Astrocyte of the hippocampus (primary cell): Measurements from ENCODE around the gene SPECC1.

ENCODE experiments used
- DNase-seq: peaks from one replicate; pipeline ENCODE4 v3.0.0; 2011; ENCODE audit warnings: low read depth, low spot score

SPECC1 gene

DNA sequence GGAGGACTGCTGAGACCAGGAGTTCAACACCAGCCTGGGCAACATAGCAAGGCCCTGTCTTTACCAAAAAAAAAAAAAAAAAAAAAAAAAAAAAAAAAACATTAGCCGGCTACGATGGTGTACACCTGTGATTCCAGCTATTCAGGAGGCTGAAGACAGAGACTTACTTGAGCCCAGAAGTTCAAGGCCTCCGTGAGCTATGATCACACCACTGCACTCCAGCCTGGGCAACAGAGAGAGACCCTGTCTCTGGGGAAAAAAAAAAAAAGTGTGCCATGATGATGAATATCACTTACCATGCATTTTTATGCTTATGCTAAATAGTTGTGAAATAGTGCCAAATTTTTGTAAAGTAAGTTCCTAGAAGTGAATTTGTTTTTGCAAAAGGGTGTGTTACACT lies 261.2 kb downstream of the SPECC1 start:
- DNase-seq, result no peak

DNA sequence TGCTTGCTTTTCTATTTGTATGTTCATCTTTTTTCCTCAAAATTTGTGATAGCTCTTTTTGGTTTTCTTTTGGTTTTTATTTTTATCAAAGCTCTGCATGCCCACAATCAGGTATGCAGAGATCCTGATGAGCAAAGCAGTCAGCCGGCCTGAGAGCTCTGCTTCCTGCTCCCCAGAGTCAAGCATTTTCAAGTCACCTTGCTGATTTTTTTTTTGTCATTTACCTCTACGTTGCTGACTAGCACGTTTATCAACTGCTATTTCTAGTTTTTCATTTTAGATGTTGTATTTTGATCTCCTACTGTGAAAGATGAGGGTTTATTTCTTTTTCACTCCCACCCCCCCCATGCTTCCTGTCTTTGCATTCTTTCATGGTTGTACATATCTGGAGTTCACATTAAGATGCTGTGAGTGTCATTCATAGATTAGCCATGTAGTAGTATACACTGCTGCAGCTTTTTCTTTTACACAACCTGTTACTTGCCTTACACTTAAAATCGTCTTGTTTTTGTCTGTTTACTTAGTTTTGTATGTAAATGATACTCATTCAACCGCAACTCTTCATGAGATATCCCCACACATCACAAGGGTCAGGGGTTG lies 262.0 kb downstream of the SPECC1 start:
- DNase-seq, result no peak

DNA sequence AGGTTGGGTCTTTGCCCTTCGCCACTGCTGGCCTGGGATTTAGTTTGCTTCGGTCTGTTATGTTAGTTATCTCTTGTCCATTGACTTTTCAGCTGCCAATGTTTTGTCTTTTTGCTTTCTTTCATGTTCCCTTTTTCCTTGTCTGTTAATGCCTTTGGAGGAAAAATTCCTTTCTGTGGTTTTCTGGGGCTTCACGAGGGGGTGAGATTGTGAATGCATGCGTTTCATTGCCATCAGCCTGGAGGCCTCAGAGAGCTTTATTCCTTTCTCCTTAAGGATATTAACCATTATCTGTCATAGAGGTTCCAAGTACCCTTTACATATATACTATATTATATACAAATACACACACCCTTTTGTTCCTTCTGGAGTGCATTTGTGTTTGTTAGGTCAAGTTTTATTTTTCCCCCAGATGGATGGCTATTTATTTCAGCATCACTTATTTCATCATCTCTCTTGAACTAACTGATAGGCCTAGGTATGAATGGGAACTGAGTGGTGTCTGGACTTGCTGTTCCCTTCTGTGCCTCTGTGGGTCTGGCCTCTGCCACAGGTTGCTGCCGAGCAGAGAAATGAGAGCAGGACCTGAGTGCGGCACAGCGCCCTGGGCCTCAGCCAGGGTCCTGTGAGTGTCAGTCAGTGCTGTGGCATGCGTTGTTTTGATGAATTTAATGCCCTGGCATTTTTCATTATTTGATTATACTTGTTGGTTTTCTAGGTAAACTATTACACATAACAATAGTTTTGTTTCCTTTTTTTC lies 264.8 kb downstream of the SPECC1 start:
- DNase-seq, result peak; percentile 56

DNA sequence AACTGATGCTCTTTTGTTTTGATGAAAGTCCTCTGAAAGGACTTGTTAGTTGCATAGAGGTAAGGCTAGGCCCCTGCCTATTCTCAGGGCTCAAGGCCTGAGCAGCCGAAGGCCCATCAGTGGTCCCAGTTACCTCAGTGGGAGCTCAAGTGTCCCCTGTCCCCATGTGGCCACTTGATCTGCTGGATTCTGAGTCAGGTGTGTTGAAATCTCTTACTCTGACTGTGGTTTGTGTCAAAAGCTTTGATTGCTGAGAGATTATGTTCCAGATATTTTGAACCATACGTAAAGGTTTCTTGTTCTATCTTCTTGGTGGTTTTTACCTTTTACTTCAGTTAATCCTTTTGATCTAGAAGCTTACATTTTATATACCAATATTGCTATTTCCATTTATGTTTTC lies 266.5 kb downstream of the SPECC1 start:
- no peak for DNase-seq

DNA sequence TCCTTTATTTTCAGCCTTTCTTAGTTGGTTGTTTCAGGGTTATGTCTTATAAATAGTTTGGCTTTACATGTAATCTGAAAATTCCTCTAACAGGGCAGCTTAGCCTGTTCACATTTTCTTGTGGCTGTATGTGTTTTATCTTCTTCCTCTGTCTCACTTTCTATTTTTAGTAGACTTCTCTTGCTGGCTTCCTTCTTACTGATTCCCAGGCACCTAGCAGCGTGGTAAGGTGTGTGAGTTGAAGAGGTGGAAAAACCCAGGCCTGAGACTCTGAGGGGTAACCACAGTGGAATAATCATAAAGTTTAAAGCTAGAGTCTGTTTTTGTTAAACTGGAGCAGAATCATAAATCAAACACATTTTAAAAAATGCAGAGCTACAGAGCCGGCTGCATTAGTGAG lies 267.3 kb downstream of the SPECC1 start:
- DNase-seq, result no peak

DNA sequence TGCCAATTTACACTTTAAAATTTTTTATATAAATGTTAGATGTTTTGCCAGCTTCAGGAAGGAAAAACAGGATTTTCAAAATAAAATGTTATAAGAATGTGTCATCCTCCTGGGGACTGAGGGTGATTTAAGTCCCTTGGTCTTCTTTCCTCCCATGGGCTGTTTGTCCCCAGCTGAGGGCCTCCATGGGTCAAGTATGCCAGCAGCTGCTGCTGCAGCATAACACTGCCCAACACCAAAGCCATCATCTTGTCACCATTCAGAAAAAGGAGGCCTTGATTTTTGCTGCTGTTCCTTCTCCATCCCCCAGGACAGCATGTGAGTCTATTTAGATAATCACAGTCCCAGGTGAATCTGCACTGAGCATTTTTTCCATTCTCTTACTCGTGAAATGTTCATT lies 269.6 kb downstream of the SPECC1 start:
- DNase-seq, result no peak

DNA sequence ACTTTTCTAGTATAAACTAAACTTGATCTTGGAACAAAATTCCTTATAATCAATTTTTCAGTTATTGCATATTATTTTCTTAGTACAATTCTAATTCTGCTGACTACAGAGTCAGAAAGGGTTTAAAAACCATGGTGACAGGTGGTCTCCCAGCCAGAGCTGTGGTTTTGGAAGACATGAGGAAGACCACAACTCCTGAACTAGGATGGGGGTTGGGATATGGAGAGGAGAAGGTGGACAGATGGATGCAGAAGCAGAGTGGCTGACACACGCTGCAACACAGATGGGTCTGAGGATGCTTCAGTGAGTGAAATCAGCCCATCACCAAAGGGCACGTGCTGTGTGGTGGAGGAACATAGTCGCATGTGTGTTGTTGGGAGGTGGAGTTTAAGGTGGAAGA lies 270.5 kb downstream of the SPECC1 start:
- no peak for DNase-seq

DNA sequence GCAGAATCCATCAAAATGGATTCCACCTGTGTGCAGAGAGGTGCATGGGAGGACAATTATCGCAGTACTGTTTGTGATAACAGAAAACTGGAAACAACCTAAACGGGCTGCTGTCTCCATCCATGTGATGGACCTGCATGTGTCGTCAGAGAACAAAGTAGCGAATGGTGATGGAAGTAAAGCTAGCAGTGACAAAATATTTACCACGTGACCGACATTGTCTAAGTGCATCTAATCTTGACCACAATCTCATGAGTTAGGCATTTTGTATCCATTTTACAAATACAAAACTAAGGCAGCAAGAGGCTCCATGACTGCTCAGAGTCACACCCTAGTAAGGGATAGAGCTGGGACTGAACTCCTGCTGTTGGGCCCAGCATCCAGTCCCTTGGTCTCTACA lies 270.9 kb downstream of the SPECC1 start:
- no peak for DNase-seq

DNA sequence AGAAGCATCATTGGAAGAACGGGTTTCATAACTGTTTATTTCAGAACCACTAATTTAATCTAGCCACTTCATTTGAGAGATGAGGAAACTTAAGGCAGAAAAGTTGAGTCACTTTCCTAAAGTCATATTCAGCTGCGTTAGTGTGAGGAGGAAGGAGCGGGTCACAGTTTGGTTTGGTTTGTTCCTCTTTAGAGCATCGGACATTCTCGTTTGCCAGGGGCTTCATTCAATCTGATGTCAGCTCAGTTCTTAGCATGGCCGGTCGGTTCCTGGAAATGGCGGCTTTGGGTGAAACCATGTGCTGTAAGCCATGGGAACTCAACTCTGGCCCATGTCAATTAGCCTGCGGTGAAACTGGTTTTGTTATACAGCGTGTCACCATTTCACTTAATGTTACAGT lies 271.7 kb downstream of the SPECC1 start:
- no peak for DNase-seq

DNA sequence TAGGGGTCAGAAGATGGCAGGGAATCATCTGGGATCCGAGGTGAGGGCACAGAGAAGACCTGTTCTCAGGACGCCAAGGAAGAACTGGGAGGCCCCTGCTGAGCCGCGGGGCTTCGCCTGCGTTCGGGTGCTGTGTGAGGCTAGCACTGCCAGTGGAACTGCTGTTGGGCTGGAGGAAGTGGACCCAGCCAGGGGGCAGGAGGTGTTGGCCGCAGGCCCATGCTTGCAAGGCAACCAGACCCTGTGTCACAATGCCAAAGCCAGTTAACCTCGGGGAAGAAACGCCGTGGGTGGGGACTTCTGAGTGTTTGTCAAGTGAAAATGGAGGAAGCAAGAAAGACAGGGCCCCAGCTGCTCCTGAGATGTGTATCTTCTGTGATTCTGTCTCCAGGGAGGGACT lies 272.7 kb downstream of the SPECC1 start:
- DNase-seq, result no peak

DNA sequence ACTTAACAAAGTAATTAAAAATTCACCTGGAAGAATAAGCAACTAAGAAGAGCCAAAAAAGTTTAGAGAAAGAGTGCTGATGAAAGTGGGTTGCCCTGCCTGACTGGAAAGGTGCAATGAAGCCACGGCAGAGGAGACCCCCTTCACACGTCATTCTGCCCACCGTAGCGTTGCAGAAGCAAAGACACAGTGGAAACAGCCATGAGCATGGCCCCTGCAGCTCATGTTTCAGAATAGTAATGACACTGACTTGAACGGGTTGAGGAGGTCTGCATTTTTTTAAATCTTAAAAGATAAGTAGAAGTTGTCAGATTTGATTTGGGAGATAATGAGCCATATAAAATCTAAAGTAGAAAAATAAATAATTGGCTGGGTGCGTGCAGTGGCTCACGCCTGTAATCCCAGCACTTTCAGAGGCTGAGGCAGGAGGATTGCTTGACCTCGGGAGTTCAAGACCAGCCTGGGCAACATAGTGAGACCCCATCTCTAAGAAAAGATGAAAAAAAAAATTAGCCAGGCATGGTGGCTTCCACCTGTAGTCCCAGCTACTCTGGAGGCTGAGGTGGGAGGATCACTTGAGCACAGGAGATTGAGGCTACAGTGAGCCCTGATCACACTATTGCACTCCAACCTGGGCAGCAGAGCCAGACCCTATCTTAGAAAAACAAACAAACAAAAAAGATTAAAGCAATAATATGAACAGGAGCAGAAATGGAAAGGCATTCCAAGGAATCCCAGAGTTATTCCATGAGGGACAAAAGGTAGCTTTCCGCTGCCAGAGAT lies 273.6 kb downstream of the SPECC1 start:
- no peak for DNase-seq

DNA sequence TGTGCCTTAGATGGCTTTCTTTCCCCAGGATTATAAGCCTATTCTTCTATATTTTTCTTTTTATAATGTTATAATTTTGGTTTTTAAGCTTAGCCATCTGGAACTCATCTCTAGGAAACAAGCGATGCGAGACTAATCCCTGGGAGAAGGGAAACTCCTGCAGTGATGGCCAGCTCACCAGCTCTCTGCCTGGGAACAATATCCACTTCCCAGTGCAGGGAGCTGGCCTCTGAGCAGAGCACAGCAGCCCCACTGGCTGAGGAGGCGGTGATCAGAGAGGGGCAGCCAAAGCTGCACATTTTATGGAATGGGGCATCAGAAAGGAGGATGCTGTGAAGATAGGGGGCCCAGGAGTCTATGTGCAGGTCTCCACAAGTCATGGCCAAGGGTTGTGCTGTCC lies 274.9 kb downstream of the SPECC1 start:
- DNase-seq, result peak; percentile 42

DNA sequence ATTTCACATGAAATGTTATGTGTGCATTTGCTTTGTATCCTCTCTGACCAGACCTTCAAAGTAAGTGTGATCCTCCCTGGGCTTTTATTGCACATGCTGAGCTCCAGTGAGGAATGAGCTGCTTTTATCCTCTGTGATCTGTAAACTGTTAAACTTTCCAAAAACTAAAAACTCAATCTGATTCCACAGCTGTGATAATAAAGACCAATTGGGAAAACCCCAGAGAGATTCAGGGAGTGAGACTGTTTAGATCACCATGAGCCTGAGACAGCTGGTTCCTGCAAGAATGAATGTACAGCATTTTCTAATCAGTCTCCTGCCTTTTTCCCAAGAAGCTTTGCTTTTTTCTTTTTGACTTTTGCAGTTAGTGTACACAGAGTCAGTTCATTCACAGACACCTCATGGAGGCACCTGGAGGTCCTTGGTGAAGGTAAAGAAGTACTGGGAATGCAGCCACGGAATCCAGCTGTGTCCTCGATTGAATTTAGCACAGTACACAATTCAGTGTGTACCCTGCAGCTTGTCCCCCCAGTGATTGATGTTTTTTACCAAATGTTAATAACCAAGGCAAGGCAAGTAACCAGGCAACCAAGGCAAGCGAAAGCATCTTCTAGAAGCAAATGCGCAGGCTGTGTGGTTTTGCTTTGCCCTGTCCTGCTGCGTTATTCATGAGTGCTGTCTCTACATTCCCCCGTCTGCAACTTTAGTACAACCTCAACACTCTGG lies 275.6 kb downstream of the SPECC1 start:
- no peak for DNase-seq

DNA sequence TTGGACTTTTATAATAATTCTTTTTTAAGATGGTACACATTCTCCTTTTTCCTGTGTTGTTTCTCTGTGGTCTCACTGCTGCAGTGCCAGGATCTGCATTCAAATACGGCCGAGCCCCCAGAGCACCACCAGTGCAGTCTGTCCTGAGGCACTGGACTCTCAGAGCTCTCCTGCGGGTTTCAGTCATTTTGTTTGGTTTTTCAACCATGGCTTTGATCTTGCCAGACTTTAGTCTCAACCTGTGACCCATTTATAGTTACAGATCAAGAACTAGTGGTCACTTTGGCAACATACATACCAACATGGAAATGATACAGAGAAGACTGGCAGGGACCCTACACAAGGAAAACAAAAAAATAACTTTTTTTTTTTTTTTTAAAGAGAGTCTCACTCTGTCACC lies 280.8 kb downstream of the SPECC1 start:
- DNase-seq, result no peak

DNA sequence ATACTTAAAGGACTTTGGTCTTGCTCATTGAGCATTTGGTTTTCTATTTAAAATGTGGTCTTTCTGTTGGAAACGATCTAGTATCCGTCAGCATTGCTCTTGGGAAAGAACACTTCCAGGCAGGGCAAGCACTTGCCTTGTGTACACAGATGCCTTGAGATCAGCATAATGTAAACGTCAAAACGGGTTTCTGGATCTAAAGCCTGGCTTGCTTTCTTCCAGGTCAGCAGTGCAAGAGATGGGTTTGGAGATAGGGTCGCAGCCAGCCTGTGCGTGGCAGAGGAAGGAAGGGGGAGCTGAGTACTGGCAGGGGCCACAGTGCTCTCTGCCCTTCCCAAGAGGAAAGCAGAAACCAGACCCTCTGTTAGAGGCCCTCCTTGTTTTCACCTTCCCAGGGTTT lies 282.7 kb downstream of the SPECC1 start:
- no peak for DNase-seq

DNA sequence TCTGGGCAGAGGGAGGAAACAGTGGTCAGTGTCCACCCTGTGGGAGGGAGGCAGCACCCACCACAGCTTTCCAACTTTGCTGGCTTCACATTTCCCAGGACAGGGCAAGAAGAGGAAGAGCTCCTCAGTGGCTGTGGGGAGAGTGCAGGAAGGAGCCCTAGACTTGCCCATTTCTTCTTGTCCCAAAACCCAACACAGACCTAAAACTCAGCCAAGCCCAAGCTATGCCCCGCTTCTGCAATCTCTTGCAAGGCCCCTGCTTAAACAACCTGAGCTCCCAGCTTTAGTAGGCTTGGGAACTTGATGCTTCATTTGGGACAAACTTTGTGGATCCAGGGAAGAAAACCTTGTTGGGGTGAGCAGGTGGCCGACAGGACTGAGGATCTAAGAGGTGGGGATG lies 284.3 kb downstream of the SPECC1 start:
- no peak for DNase-seq

DNA sequence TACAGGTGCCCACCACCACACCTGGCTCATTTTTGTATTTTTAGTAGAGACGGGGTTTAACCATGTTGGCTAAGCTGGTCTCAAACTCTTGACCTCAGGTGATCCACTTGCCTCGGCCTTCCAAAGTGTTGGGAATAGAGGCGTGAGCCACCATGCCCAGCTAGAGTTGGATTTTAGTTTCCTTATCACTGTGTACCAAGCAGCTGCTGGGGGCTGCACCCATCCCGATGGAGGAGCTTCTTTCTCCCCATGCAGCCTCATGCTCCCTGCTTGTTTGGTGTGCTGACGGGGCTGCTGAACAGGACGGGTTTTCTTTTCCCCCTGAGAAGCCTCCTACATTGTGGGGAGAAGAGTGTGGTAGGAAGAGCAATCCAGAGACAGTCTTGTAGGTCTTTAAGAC lies 285.0 kb downstream of the SPECC1 start:
- no peak for DNase-seq

DNA sequence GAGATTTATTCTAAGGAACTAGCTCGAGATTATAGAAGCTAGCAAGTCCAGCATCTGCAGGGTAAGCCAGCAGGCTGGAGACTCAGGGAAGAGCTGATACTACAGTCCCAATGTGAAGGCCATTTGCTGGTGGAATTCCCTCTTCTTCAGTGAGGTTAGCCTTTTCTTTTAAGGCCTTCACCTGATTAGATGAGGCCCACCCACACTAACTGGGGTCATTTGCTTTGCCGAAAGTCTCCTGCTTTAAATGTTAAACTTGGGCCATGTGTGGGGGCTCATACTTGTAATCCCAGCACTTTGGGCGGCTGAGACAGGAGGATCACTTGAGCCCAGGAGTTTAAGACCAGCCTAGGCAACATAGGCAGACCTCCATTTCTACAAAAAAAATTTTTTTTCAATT lies 289.9 kb downstream of the SPECC1 start:
- DNase-seq, result no peak

DNA sequence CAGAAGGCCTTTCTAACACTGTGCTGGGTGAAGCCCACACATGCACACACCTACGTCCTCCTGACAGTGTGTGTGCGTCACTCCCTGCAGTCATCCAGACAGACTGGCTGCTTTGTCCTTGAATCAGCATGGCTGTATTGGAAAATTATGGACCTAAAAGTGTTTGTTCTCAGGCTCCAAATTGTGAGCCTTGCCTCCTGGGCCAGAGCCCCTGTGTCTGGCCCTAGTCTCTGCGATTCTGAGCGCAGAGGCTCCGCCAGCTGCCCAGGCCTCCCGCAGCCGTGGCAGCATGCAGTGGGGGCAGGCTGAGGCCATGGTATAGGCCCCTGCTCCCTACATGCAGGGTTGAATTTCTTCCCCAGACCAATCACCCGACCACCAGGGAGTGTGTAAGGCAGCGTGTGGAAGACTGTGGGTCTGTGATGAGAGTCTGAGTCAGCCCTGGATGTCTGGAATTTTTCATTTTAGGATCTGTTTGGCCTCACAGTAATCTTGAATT lies 291.3 kb downstream of the SPECC1 start:
- DNase-seq, result peak; percentile 89

DNA sequence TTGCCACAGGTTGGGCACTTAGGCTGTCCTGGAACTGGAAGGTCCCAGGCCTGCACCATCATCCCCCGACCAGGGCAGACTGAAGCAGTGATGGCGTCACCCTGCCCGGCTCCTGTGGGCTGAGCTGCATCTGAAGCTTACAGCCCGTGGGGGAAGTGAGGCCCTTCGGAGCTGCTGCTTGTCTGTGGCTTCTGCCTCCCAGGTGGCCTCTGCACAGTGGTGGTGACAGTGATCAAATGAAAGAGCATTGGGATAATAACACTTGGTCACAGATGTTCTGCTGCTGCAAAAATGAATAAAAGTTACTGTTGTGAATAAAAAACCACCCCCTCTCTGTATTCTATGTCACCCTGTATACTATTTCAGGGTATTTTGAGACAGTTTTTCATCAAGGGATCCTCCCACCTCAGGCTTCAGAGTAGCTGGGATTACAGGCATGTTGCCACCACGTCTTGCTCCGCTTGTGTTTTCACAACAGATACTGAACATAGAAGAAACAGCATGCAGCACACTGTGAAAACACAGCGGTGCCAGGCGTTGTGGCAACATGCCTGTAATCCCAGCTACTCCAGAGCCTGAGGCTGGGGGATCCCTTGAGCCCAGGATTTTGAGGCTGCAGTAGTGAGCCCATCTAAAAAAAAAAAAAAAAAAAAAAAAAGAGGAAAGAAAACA lies 293.2 kb downstream of the SPECC1 start:
- peak; percentile 32 for DNase-seq

DNA sequence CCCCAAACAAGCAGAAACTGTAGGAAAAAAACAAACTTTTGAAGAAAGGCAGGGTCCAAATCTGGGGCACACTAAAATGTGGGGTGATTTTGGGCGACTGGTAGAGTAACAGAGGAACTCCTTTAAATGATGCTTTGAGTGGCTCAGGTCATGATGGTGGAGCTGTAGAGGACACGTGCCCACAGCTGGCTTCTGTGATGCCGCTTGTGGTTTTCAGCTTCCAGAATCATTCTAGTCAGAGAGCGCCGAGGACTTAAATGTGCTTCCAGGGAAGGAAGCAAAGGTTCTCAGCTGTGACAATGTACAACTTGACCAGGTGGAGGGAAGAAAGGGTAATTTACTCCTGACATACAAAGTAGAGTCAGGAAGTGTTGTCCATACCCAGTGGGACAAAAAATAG lies 295.8 kb downstream of the SPECC1 start:
- no peak for DNase-seq
